Osteocyte (in vitro differentiated cells): ENCODE measurements around the gene LRRFIP1. TPM values are rescaled to one million over a fixed set of nuclear protein-coding genes. Genes with fewer than 3 reads are reported as not detected.

ENCODE experiments used
- DNase-seq: peaks from one replicate; pipeline ENCODE4 v3.0.0; 2021; ENCODE audit warnings: mixed read lengths; ENCODE audit not compliant: unreplicated experiment; ENCODE audit errors: extremely low spot score
- H3K27ac Mint-ChIP-seq: one replicate; pipeline ENCODE4 v1.8.0; 2021; ENCODE audit warnings: mild to moderate bottlenecking, mixed read lengths; ENCODE audit not compliant: unreplicated experiment
- H3K27me3 Mint-ChIP-seq: one replicate; pipeline ENCODE4 v1.8.0; 2021; ENCODE audit warnings: mixed read lengths; ENCODE audit not compliant: unreplicated experiment
- H3K36me3 Mint-ChIP-seq: one replicate; pipeline ENCODE4 v1.8.0; 2021; ENCODE audit warnings: mixed read lengths; ENCODE audit not compliant: unreplicated experiment
- H3K4me1 Mint-ChIP-seq: one replicate; pipeline ENCODE4 v1.8.0; 2021; ENCODE audit warnings: mixed read lengths; ENCODE audit not compliant: unreplicated experiment
- H3K4me3 Mint-ChIP-seq: one replicate; pipeline ENCODE4 v1.8.0; 2021; ENCODE audit warnings: mild to moderate bottlenecking, moderate library complexity, mixed read lengths; ENCODE audit not compliant: unreplicated experiment
- H3K9me3 Mint-ChIP-seq: one replicate; pipeline ENCODE4 v1.8.0; 2021; ENCODE audit warnings: mixed read lengths; ENCODE audit not compliant: unreplicated experiment
- total RNA-seq: library from RNA; stranded (reverse); gene quantifications from 2 replicates; pipeline ENCODE4 v1.2.1, GENCODE V29; 2021
- TF ChIP-seq, protein P1 (sequence below): fragments of 200-600 bp; sonication (generic); IDR thresholded peaks from 2 replicates; pipeline ENCODE4 v1.5.0; 2021; ENCODE audit warnings: antibody characterized with exemption, mild to moderate bottlenecking, moderate library complexity

The LRRFIP1 gene
- total RNA-seq, 1 donor from 2014 or later: 79.9 TPM

DNA sequence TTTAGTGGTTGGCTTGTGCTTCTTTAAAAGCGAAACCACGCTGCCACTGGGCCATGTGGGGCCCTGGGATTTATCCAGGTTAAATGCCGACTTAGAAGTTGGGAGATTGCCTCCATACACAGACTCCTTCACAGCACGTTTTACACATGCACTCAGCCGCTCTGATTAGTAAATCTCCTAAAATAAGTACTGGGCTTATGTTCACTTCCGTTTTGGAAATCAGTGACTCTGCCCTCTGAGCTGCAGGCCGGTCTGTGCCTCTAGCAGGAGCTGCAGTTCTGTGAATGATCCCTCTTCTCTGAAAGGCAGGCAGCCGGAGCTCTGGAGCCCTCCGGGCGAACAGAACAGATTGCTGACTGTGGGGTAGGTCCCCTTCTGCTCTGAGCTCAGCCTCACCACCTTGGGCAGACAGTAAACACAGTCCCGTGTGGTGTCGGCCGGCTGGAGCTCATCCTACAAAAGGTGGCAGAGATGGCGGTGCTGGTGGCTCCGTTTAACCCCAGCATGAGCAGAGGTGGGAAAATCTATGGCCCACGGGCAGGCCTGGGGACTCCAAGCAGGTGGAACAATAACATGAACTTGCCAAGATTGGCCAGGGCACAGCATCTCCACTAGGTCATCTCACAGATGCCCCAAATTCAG, 27.1 kb upstream of the LRRFIP1 start:
- H3K36me3 Mint-ChIP-seq: no peaks in the 10 kb centered on the region
- peaks cover 41% of the 10 kb centered on the region for H3K4me1 Mint-ChIP-seq
- no peak for DNase-seq
- TF ChIP-seq, protein P1, sequence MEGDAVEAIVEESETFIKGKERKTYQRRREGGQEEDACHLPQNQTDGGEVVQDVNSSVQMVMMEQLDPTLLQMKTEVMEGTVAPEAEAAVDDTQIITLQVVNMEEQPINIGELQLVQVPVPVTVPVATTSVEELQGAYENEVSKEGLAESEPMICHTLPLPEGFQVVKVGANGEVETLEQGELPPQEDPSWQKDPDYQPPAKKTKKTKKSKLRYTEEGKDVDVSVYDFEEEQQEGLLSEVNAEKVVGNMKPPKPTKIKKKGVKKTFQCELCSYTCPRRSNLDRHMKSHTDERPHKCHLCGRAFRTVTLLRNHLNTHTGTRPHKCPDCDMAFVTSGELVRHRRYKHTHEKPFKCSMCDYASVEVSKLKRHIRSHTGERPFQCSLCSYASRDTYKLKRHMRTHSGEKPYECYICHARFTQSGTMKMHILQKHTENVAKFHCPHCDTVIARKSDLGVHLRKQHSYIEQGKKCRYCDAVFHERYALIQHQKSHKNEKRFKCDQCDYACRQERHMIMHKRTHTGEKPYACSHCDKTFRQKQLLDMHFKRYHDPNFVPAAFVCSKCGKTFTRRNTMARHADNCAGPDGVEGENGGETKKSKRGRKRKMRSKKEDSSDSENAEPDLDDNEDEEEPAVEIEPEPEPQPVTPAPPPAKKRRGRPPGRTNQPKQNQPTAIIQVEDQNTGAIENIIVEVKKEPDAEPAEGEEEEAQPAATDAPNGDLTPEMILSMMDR: peak; percentile 46
- no peaks in the 10 kb centered on the region for H3K9me3 Mint-ChIP-seq
- H3K4me3 Mint-ChIP-seq: no peak overlapping the region
- no peaks in the 10 kb centered on the region for H3K27me3 Mint-ChIP-seq
- H3K27ac Mint-ChIP-seq: peak overlapping the region; percentile 69

- no peaks in the 10 kb centered on the region for H3K9me3 Mint-ChIP-seq
- no peaks in the 10 kb centered on the region for H3K27me3 Mint-ChIP-seq
- no peak overlapping the region for H3K27ac Mint-ChIP-seq
- peaks cover 34% of the 10 kb centered on the region for H3K4me1 Mint-ChIP-seq
- H3K36me3 Mint-ChIP-seq: no peaks in the 10 kb centered on the region
- TF ChIP-seq, protein P1: no peak
- DNase-seq: no peak
- no peak overlapping the region for H3K4me3 Mint-ChIP-seq
Observed at GRCh38 chr2:237601453-237602116, 25.8 kb upstream of the LRRFIP1 start.

DNA sequence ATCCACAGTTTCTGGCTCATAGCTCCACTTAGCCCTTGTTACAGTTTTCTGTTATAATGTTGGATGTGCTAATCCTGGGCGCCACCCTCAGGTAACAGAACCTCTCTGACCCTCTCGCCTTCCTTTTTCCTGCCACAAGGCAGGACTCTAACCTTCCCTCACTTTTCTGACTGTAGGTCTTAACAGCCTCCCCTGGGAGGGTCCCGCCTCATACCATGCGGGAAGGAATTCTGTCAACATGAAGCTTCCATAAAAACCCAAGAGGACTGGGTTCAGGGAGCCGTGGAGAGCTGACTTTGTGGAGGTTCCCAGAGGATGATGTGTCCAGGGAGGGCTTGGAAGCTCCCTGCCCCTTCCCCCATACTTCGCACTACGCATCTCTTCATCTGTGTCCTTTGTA, 25.0 kb upstream of the LRRFIP1 start:
- TF ChIP-seq, protein P1: no peak
- no peak for DNase-seq
- no peak overlapping the region for H3K4me3 Mint-ChIP-seq
- H3K4me1 Mint-ChIP-seq: peaks cover 34% of the 10 kb centered on the region
- no peak overlapping the region for H3K27ac Mint-ChIP-seq
- no peaks in the 10 kb centered on the region for H3K9me3 Mint-ChIP-seq
- no peaks in the 10 kb centered on the region for H3K27me3 Mint-ChIP-seq
- no peaks in the 10 kb centered on the region for H3K36me3 Mint-ChIP-seq

- peaks cover 34% of the 10 kb centered on the region for H3K4me1 Mint-ChIP-seq
- TF ChIP-seq, protein P1: no peak
- H3K27ac Mint-ChIP-seq: peak overlapping the region; percentile 86
- H3K36me3 Mint-ChIP-seq: no peaks in the 10 kb centered on the region
- no peaks in the 10 kb centered on the region for H3K9me3 Mint-ChIP-seq
- H3K27me3 Mint-ChIP-seq: no peaks in the 10 kb centered on the region
- H3K4me3 Mint-ChIP-seq: no peak overlapping the region
- DNase-seq: no peak
Observed at GRCh38 chr2:237603049-237603717, 24.2 kb upstream of the LRRFIP1 start.
